ENCODE data around the gene ALDOA. TPM values are rescaled to one million over a fixed set of nuclear protein-coding genes. Genes with fewer than 3 reads are reported as not detected.

ALDOA gene
- total RNA-seq, 3 donors from 2014 or later = 1,235 to 2,016 (median 1,778) TPM

GRCh38 chr16:30046178-30046577 is 19.4 kb upstream of the ALDOA start:
- no peaks in the 10 kb centered on the region for H3K36me3 ChIP-seq (ENCODE audit: low read depth)
- no peak overlapping the region for H3K4me3 ChIP-seq
- TF ChIP-seq, protein P1, sequence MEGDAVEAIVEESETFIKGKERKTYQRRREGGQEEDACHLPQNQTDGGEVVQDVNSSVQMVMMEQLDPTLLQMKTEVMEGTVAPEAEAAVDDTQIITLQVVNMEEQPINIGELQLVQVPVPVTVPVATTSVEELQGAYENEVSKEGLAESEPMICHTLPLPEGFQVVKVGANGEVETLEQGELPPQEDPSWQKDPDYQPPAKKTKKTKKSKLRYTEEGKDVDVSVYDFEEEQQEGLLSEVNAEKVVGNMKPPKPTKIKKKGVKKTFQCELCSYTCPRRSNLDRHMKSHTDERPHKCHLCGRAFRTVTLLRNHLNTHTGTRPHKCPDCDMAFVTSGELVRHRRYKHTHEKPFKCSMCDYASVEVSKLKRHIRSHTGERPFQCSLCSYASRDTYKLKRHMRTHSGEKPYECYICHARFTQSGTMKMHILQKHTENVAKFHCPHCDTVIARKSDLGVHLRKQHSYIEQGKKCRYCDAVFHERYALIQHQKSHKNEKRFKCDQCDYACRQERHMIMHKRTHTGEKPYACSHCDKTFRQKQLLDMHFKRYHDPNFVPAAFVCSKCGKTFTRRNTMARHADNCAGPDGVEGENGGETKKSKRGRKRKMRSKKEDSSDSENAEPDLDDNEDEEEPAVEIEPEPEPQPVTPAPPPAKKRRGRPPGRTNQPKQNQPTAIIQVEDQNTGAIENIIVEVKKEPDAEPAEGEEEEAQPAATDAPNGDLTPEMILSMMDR (IDR thresholded peaks at IDR 0.05) = no peak
- H3K9me3 ChIP-seq = no peaks in the 10 kb centered on the region
- no peaks in the 10 kb centered on the region for H3K4me1 ChIP-seq (ENCODE audit: low read depth)
- ATAC-seq = no peak
- intact Hi-C loops (cut with DNase I, micrococcal nuclease) = no loop called here
- DNase-seq = no peak

DNA sequence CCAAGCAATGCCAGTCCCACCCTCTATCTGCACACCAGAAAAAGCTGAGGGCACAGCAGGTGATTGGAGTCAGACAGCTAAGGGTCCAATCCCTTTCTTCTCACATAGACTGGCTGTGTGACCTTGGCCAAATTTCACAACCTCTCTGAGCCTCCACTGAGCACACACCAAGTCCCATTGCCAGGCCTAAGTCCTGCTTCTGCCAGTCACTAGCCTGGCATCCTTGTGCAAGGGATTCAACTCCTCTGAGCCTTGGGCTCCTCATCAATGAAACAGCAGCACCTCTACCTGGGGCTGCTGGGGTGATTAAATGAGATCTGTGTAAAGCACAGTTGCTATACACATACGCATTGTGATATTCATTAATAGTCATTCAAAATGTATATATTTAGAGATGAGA is 19.0 kb upstream of the ALDOA start:
- TF ChIP-seq, protein P1 (IDR thresholded peaks at IDR 0.05) = no peak
- H3K4me3 ChIP-seq = no peak overlapping the region
- DNase-seq (no peak), ATAC-seq (no peak)
- H3K4me1 ChIP-seq (ENCODE audit: low read depth) = no peaks in the 10 kb centered on the region
- no peaks in the 10 kb centered on the region for H3K9me3 ChIP-seq
- intact Hi-C loops (cut with DNase I, micrococcal nuclease) = no loop called here
- no peaks in the 10 kb centered on the region for H3K36me3 ChIP-seq (ENCODE audit: low read depth)

GRCh38 chr16:30049871-30050270 is 15.7 kb upstream of the ALDOA start:
- peaks cover 7% of the 10 kb centered on the region for H3K4me1 ChIP-seq (ENCODE audit: low read depth)
- DNase-seq (peak in 1 of 3 donors; percentile 28), ATAC-seq (no peak)
- no peaks in the 10 kb centered on the region for H3K9me3 ChIP-seq
- H3K36me3 ChIP-seq (ENCODE audit: low read depth) = no peaks in the 10 kb centered on the region
- no peak overlapping the region for H3K4me3 ChIP-seq
- intact Hi-C loops (cut with DNase I, micrococcal nuclease) = no loop called here
- TF ChIP-seq, protein P1 (IDR thresholded peaks at IDR 0.05) = no peak

DNA sequence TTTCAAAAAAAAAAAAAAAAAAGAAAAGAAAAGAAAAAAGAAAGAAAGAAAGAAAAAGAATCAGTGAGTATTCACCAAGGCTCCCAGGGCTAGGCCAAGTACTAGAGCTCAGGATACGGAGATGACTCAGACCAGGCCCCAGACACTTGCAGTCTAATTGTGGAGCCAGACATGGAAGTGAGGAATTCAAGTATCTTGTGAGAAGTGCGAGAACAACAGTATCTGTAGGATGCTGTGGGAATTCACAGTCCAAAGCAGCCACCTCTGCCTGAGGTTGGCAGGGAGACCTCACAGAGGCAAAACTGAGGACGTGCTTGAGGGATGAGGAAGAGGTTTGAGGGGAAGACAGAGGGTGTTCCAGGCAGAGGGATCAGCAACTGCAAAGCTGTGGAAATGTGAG is 14.0 kb upstream of the ALDOA start:
- Histone ChIP-seq H3K36me3 (ENCODE audit: low read depth) (no peaks in the 10 kb centered on the region), H3K4me3 (no peak overlapping the region), H3K9me3 (no peaks in the 10 kb centered on the region), H3K4me1 (ENCODE audit: low read depth) (peaks cover 7% of the 10 kb centered on the region)
- DNase-seq (peak in 1 of 3 donors; percentile 3), ATAC-seq (no peak)
- intact Hi-C loops (cut with DNase I, micrococcal nuclease) = no loop called here
- TF ChIP-seq, protein P1 (IDR thresholded peaks at IDR 0.05) = no peak

GRCh38 chr16:30052671-30053372 is 12.7 kb upstream of the ALDOA start:
- Histone ChIP-seq H3K9me3 (no peaks in the 10 kb centered on the region), H3K4me3 (peak overlapping the region; percentile 13), H3K36me3 (ENCODE audit: low read depth) (no peaks in the 10 kb centered on the region), H3K4me1 (ENCODE audit: low read depth) (peaks cover 7% of the 10 kb centered on the region)
- DNase-seq = peak; percentile 95 to 96 (median 96)
- TF ChIP-seq, protein P1 (IDR thresholded peaks at IDR 0.05) = no peak
- intact Hi-C loops (cut with DNase I, micrococcal nuclease) = no loop called here
- ATAC-seq = peak; percentile 97

Data from mucosa of descending colon (tissue), 3 donors.